HepG2 (cell line): ENCODE data around the gene CCNA2. TPM values are rescaled to one million over a fixed set of nuclear protein-coding genes. Genes with fewer than 3 reads are reported as not detected.

ENCODE experiments used
- AGO2 ChIP-seq: fragments of 200-400 bp; formaldehyde crosslinking; optimal IDR thresholded peaks from 2 replicates; pipeline ENCODE3; 2017; ENCODE audit warnings: mild to moderate bottlenecking, low read depth, low read length, moderate library complexity
- ATAD3A ChIP-seq: sonication (generic); formaldehyde crosslinking; IDR thresholded peaks from 2 replicates; pipeline ENCODE4 v1.4.0; 2020; ENCODE audit warnings: missing genetic modification reagents
- KAT2B ChIP-seq: fragments of 150-350 bp; IDR thresholded peaks from 2 replicates; pipeline ENCODE4 v1.6.1; 2014; ENCODE audit warnings: low read depth, low read length, borderline replicate concordance
- KDM3A ChIP-seq: IDR thresholded peaks from 2 replicates; pipeline ENCODE4 v1.6.1; 2018; ENCODE audit warnings: low read depth, missing compliant biosample characterization
- MAF1 ChIP-seq: sonication (generic); formaldehyde crosslinking; IDR thresholded peaks from 2 replicates; pipeline ENCODE4 v1.5.0; 2020; ENCODE audit warnings: missing genetic modification reagents, borderline replicate concordance
- MAFF ChIP-seq: IDR thresholded peaks from 2 replicates; pipeline ENCODE4 v1.6.1; 2011; ENCODE audit warnings: low read depth, low read length, improper control_type of control experiment
- MTA3 ChIP-seq: sonication (generic); formaldehyde crosslinking; IDR thresholded peaks from 2 replicates; pipeline ENCODE4 v1.4.0; 2020; ENCODE audit warnings: missing genetic modification reagents
- MYC ChIP-seq: sonication (generic); formaldehyde crosslinking; IDR thresholded peaks from 2 replicates; pipeline ENCODE4 v1.9.0; 2021; ENCODE audit warnings: missing genetic modification reagents, borderline replicate concordance
- NFIC ChIP-seq: IDR thresholded peaks from 2 replicates; pipeline ENCODE4 v1.6.1; 2012; ENCODE audit warnings: mild to moderate bottlenecking, low read length, inconsistent platforms
- NR2C2 ChIP-seq: sonication (generic); formaldehyde crosslinking; IDR thresholded peaks from 2 replicates; pipeline ENCODE4 v1.4.0; 2020; ENCODE audit warnings: missing genetic modification reagents, mild to moderate bottlenecking, moderate library complexity, borderline replicate concordance
- PAF1 ChIP-seq: IDR thresholded peaks from 2 replicates; pipeline ENCODE4 v1.6.1; 2016; ENCODE audit warnings: missing genetic modification reagents, missing compliant biosample characterization
- PHF20 ChIP-seq: sonication (generic); formaldehyde crosslinking; IDR thresholded peaks from 2 replicates; pipeline ENCODE4 v1.5.0; 2020; ENCODE audit warnings: mild to moderate bottlenecking, missing genetic modification reagents
- RAD51 ChIP-seq: fragments of 450-650 bp; IDR thresholded peaks from 2 replicates; pipeline ENCODE4 v1.6.1; 2016; ENCODE audit warnings: borderline replicate concordance
- RFXANK ChIP-seq: IDR thresholded peaks from 2 replicates; pipeline ENCODE4 v1.6.1; 2016
- SMAD3 ChIP-seq: sonication (generic); formaldehyde crosslinking; IDR thresholded peaks from 2 replicates; pipeline ENCODE4 v1.4.0; 2020; ENCODE audit warnings: missing genetic modification reagents
- USF2 ChIP-seq, 2 experiments: sonication (generic) in 1 of 2; formaldehyde crosslinking in 1 of 2; IDR thresholded peaks; 2 replicates each; pipeline versions ENCODE4 v1.5.1 to v1.6.1; 2011 to 2020; ENCODE audit warnings: borderline replicate concordance in 1 of 2, low read depth in 1 of 2, low read length in 1 of 2, mild to moderate bottlenecking in 1 of 2, missing genetic modification reagents in 1 of 2, moderate library complexity in 1 of 2
- ZNF260 ChIP-seq: sonication (generic); formaldehyde crosslinking; IDR thresholded peaks from 2 replicates; pipeline ENCODE4 v1.4.0; 2020; ENCODE audit warnings: missing genetic modification reagents, low read depth, mild to moderate bottlenecking, borderline replicate concordance
- ZNF558 ChIP-seq: sonication (generic); formaldehyde crosslinking; IDR thresholded peaks from 2 replicates; pipeline ENCODE4 v1.9.0; 2022; ENCODE audit warnings: mild to moderate bottlenecking, missing genetic modification reagents, borderline replicate concordance
- ZNF782 ChIP-seq: sonication (generic); formaldehyde crosslinking; IDR thresholded peaks from 2 replicates; pipeline ENCODE4 v1.4.0; 2020; ENCODE audit warnings: missing genetic modification reagents, mild to moderate bottlenecking, borderline replicate concordance
- polyA plus RNA-seq, 8 experiments: library from polyadenylated mRNA; depleted of rRNA in 3 of 8; stranded (reverse) in 7 of 8; unstranded in 1 of 8; fragments of >200 nt; fragmentation: Illumina TruSeq in 4 of 8; extraction: Trizol in 4 of 8; gene quantifications; 2 replicates each; pipeline versions ENCODE4 v1.2.1 to v1.2.3, GENCODE V29; 2011 to 2016; ENCODE audit warnings: low read depth in 4 of 8, missing spikeins in 1 of 8, mixed read lengths in 1 of 8; ENCODE audit not compliant: insufficient read depth in 1 of 8
- total RNA-seq, 5 experiments: library from RNA; depleted of rRNA; stranded (reverse); fragments of >200 nt; fragmentation: Illumina TruSeq; extraction: Trizol; gene quantifications; 2 replicates each; pipeline ENCODE4 v1.2.3, GENCODE V29; 2016; ENCODE audit warnings: low read depth in 1 of 5
- TF ChIP-seq, protein P1 (sequence below): IDR thresholded peaks from 2 replicates; pipeline ENCODE4 v1.6.1; 2016; ENCODE audit warnings: mild to moderate bottlenecking
- TF ChIP-seq, protein P2 (sequence below): sonication (generic); formaldehyde crosslinking; IDR thresholded peaks from 2 replicates; pipeline ENCODE4 v1.5.0; 2020; ENCODE audit warnings: missing genetic modification reagents, mild to moderate bottlenecking, borderline replicate concordance
- TF ChIP-seq, protein P3 (sequence below): sonication (generic); formaldehyde crosslinking; IDR thresholded peaks from 2 replicates; pipeline ENCODE4 v1.4.0; 2020; ENCODE audit warnings: missing genetic modification reagents, mild to moderate bottlenecking, borderline replicate concordance

The CCNA2 gene
- total and polyA plus RNA-seq, 2 of the 13 experiments (the other 11 are each of a cell fraction or from before 2014, with no cell fraction given) = 31.3 to 105 TPM

DNA sequence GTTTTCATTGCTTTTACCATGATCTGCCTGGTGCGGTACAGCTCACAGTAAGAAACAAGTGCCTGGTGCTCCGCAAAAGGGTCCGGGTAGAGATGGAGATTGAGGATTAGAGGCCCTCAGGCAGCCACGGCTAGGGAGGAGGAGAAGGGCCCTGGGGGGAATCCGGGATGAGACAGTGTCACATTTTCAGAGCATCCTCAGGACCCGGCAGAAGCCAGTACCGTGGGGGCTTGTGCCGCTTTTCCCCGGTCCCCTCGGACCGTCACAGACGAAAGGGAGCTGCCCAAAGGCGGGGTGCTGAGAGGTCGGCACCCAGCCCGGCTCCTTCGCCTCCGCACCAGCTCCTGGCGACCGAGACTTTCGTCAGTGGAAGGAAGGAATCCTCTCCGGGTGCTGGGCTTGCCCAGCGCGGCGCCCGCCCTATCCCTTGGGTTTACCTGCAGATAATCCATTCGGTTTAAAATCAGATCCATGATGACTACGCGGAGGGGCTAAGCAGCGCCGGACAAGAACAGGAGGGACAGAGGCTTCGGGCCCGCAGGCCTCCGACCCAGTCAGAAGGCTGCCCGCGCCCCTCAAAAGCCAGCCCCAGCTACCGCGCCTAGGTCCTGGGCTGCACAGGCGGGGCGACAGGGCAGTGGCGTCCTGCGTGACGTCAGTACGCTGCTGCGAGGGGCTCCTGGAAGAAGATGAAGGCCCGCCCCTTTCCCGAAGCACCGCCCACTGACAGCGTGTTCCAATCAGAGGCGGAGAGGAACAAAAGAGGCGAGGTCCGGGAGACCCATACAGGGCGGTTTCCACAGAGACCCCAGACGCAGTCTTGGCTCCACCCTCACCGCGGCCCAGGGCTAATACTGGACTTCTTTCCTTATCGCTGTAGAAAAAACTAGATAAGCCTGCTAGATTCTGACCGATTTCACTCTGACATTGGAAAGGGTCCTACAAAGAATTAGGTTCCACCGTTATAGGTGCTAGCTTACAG, 46.4 kb upstream of the CCNA2 start, which contains the start of gene BBS7 (continued):
- TF ChIP-seq, protein P1, sequence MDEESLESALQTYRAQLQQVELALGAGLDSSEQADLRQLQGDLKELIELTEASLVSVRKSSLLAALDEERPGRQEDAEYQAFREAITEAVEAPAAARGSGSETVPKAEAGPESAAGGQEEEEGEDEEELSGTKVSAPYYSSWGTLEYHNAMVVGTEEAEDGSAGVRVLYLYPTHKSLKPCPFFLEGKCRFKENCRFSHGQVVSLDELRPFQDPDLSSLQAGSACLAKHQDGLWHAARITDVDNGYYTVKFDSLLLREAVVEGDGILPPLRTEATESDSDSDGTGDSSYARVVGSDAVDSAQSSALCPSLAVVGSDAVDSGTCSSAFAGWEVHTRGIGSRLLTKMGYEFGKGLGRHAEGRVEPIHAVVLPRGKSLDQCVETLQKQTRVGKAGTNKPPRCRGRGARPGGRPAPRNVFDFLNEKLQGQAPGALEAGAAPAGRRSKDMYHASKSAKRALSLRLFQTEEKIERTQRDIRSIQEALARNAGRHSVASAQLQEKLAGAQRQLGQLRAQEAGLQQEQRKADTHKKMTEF = peak; percentile 65; the same call in 1 of the 2 replicates
- TF ChIP-seq PAF1 (CRISPR knock-in tag) = no peak
- TF ChIP-seq MYC (CRISPR knock-in tag) = peak; percentile 47; the same call in 1 of the 2 replicates
- no peak for TF ChIP-seq NFIC
- no peak for TF ChIP-seq ATAD3A (CRISPR knock-in tag)
- TF ChIP-seq MAFF = no peak
- TF ChIP-seq RFXANK (CRISPR knock-in tag) = no peak
- TF ChIP-seq MAF1 = no peak
- peak; percentile 44; the same call in 1 of the 2 replicates for TF ChIP-seq NR2C2 (CRISPR knock-in tag)
- no peak; the same call in 1 of the 2 replicates for TF ChIP-seq ZNF558 (CRISPR knock-in tag)
- no peak for TF ChIP-seq AGO2
- TF ChIP-seq, protein P2, sequence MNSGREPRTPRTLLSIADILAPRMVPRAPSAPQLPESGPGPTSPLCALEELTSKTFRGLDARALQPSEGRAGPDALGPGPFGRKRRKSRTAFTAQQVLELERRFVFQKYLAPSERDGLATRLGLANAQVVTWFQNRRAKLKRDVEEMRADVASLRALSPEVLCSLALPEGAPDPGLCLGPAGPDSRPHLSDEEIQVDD (CRISPR knock-in tag) = no peak
- TF ChIP-seq PHF20 (CRISPR knock-in tag) = peak; percentile 59
- TF ChIP-seq KAT2B = no peak
- TF ChIP-seq, protein P3, sequence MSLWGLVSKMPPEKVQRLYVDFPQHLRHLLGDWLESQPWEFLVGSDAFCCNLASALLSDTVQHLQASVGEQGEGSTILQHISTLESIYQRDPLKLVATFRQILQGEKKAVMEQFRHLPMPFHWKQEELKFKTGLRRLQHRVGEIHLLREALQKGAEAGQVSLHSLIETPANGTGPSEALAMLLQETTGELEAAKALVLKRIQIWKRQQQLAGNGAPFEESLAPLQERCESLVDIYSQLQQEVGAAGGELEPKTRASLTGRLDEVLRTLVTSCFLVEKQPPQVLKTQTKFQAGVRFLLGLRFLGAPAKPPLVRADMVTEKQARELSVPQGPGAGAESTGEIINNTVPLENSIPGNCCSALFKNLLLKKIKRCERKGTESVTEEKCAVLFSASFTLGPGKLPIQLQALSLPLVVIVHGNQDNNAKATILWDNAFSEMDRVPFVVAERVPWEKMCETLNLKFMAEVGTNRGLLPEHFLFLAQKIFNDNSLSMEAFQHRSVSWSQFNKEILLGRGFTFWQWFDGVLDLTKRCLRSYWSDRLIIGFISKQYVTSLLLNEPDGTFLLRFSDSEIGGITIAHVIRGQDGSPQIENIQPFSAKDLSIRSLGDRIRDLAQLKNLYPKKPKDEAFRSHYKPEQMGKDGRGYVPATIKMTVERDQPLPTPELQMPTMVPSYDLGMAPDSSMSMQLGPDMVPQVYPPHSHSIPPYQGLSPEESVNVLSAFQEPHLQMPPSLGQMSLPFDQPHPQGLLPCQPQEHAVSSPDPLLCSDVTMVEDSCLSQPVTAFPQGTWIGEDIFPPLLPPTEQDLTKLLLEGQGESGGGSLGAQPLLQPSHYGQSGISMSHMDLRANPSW (CRISPR knock-in tag) = no peak
- no peak; the same call in 1 of the 2 replicates for TF ChIP-seq ZNF782 (CRISPR knock-in tag)
- no peak for TF ChIP-seq USF2 (IDR thresholded peaks at IDR 0.05; ENCODE audit: low read depth, low read length)
- no peak for TF ChIP-seq USF2 (CRISPR knock-in tag; IDR thresholded peaks at IDR 0.05; ENCODE audit: borderline replicate concordance)
- TF ChIP-seq KDM3A (CRISPR knock-in tag) = peak; percentile 74; the same call in 1 of the 2 replicates
- TF ChIP-seq RAD51 = no peak
- no peak for TF ChIP-seq MTA3 (CRISPR knock-in tag)
- TF ChIP-seq ZNF260 = no peak
- no peak; the same call in 1 of the 2 replicates for TF ChIP-seq SMAD3
